H9 (cell line): ENCODE results near the gene AHCY. TPM values are rescaled to one million over a fixed set of nuclear protein-coding genes. Genes with fewer than 3 reads are reported as not detected.

Experiments used
- DNase-seq: peaks from one replicate; pipeline ENCODE4 v3.0.0-alpha.2; 2017
- H2AFZ ChIP-seq: one replicate; pipeline ENCODE4 v1.6.1; 2013; ENCODE audit warnings: mild to moderate bottlenecking, low read length, control low read depth, moderate library complexity
- H2AK5ac ChIP-seq: 2 replicates; pipeline ENCODE4 v1.6.1; 2013; ENCODE audit warnings: low read length, control low read depth, mixed read lengths; ENCODE audit not compliant: insufficient read length
- H2BK120ac ChIP-seq: one replicate; pipeline ENCODE4 v1.6.1; 2013; ENCODE audit warnings: low read depth, mild to moderate bottlenecking, low read length, control low read depth, inconsistent platforms; ENCODE audit not compliant: poor library complexity, severe bottlenecking
- H2BK12ac ChIP-seq: 2 replicates; pipeline ENCODE4 v1.6.1; 2013; ENCODE audit warnings: low read length, control low read depth, mixed read lengths, low read depth; ENCODE audit not compliant: insufficient read length
- H2BK15ac ChIP-seq: 2 replicates; pipeline ENCODE4 v1.6.1; 2013; ENCODE audit warnings: low read depth, low read length, control low read depth
- H2BK20ac ChIP-seq: one replicate; pipeline ENCODE4 v1.6.1; 2013; ENCODE audit warnings: low read depth, mild to moderate bottlenecking, low read length, control low read depth, inconsistent platforms; ENCODE audit not compliant: poor library complexity, severe bottlenecking
- H2BK5ac ChIP-seq: 2 replicates; pipeline ENCODE4 v1.6.1; 2013; ENCODE audit warnings: low read length, control low read depth, mixed read lengths; ENCODE audit not compliant: insufficient read length
- H3K14ac ChIP-seq: 2 replicates; pipeline ENCODE4 v1.6.1; 2013; ENCODE audit warnings: low read length, control low read depth; ENCODE audit not compliant: insufficient read depth
- H3K18ac ChIP-seq: 2 replicates; pipeline ENCODE4 v1.6.1; 2013; ENCODE audit warnings: low read depth, mild to moderate bottlenecking, mixed read lengths, low read length, control low read depth; ENCODE audit not compliant: insufficient read length
- H3K23ac ChIP-seq: 2 replicates; pipeline ENCODE4 v1.6.1; 2013; ENCODE audit warnings: low read length, control low read depth, mixed read lengths, low read depth; ENCODE audit not compliant: insufficient read length
- H3K23me2 ChIP-seq: 2 replicates; pipeline ENCODE4 v1.6.1; 2013; ENCODE audit warnings: low read depth, mild to moderate bottlenecking, mixed read lengths, low read length, control low read depth; ENCODE audit not compliant: insufficient read length, poor library complexity, severe bottlenecking
- H3K27ac ChIP-seq: 2 replicates; pipeline ENCODE4 v1.5.1; 2013; ENCODE audit warnings: low read length, control low read depth, mixed read lengths, low read depth; ENCODE audit not compliant: insufficient read length
- H3K27me3 ChIP-seq: 2 replicates; pipeline ENCODE4 v1.6.1; 2013; ENCODE audit warnings: low read length, control low read depth, inconsistent platforms; ENCODE audit not compliant: insufficient read depth
- H3K4ac ChIP-seq: 2 replicates; pipeline ENCODE4 v1.6.1; 2013; ENCODE audit warnings: low read depth, mild to moderate bottlenecking, control low read depth, inconsistent platforms, low read length, moderate library complexity
- H3K4me1 ChIP-seq: 2 replicates; pipeline ENCODE4 v1.6.1; 2013; ENCODE audit warnings: low read length, control low read depth, inconsistent platforms; ENCODE audit not compliant: insufficient read depth
- H3K4me2 ChIP-seq: 2 replicates; pipeline ENCODE4 v1.6.1; 2013; ENCODE audit warnings: low read length, control low read depth, mixed read lengths; ENCODE audit not compliant: insufficient read length, insufficient read depth
- H3K56ac ChIP-seq: 2 replicates; pipeline ENCODE4 v1.6.1; 2013; ENCODE audit warnings: low read depth, mild to moderate bottlenecking, mixed read lengths, low read length, control low read depth; ENCODE audit not compliant: insufficient read length
- H3K79me1 ChIP-seq: 2 replicates; pipeline ENCODE4 v1.6.1; 2013; ENCODE audit warnings: low read depth, mild to moderate bottlenecking, moderate library complexity, low read length, control low read depth, inconsistent platforms; ENCODE audit not compliant: insufficient read depth, poor library complexity, severe bottlenecking
- H3K79me2 ChIP-seq: 2 replicates; pipeline ENCODE4 v1.6.1; 2013; ENCODE audit warnings: low read length, control low read depth, inconsistent platforms; ENCODE audit not compliant: insufficient read depth
- H3K9ac ChIP-seq: 2 replicates; pipeline ENCODE4 v1.6.1; 2013; ENCODE audit warnings: low read length, control low read depth, mixed read lengths; ENCODE audit not compliant: insufficient read length; ENCODE audit errors: extremely low read depth
- H3K9me3 ChIP-seq: one replicate; pipeline ENCODE4 v1.6.1; 2013; ENCODE audit warnings: low read depth, low read length, inconsistent platforms; ENCODE audit not compliant: control insufficient read depth
- H3T11ph ChIP-seq: one replicate; pipeline ENCODE4 v1.6.1; 2013; ENCODE audit warnings: mild to moderate bottlenecking, low read length, control low read depth, inconsistent platforms
- H4K20me1 ChIP-seq: one replicate; pipeline ENCODE4 v1.6.1; 2013; ENCODE audit not compliant: control insufficient read depth, insufficient read length, insufficient read depth
- H4K5ac ChIP-seq: 2 replicates; pipeline ENCODE4 v1.6.1; 2013; ENCODE audit warnings: low read depth, mild to moderate bottlenecking, mixed read lengths, low read length, control low read depth; ENCODE audit not compliant: insufficient read length
- H4K8ac ChIP-seq: replicated peaks from 2 replicates; pipeline ENCODE4 v1.6.1; 2013; ENCODE audit warnings: low read length, control low read depth, mixed read lengths, low read depth; ENCODE audit not compliant: insufficient read length
- H4K91ac ChIP-seq: 2 replicates; pipeline ENCODE4 v1.6.1; 2013; ENCODE audit warnings: low read depth, mild to moderate bottlenecking, moderate library complexity, mixed read lengths, low read length, control low read depth; ENCODE audit not compliant: insufficient read length
- H3K27ac Mint-ChIP-seq, 3 experiments: 2 replicates in 2 of 3; 3 replicates in 1 of 3; pipeline ENCODE4 v1.8.0; 2020 to 2021; ENCODE audit warnings: mixed read lengths in 3 of 3, mild to moderate bottlenecking in 1 of 3, moderate library complexity in 1 of 3
- H3K27me3 Mint-ChIP-seq: 2 replicates; pipeline ENCODE4 v1.8.0; 2021; ENCODE audit warnings: low read depth, mild to moderate bottlenecking, moderate library complexity, mixed read lengths
- H3K36me3 Mint-ChIP-seq, 3 experiments: 2 replicates in 2 of 3; 3 replicates in 1 of 3; pipeline ENCODE4 v1.8.0; 2020 to 2021; ENCODE audit warnings: low read depth in 3 of 3, mixed read lengths in 3 of 3; ENCODE audit not compliant: insufficient read depth in 1 of 3
- H3K4me1 Mint-ChIP-seq, 2 experiments: 2 replicates each; pipeline ENCODE4 v1.8.0; 2020; ENCODE audit warnings: mixed read lengths in 2 of 2
- H3K4me3 Mint-ChIP-seq, 2 experiments: 2 replicates in 1 of 2; 3 replicates in 1 of 2; pipeline ENCODE4 v1.8.0; 2020 to 2021; ENCODE audit warnings: mild to moderate bottlenecking in 2 of 2, mixed read lengths in 2 of 2, moderate library complexity in 1 of 2
- H3K9me3 Mint-ChIP-seq, 2 experiments: 2 replicates in 1 of 2; 3 replicates in 1 of 2; pipeline ENCODE4 v1.8.0; 2020; ENCODE audit warnings: mild to moderate bottlenecking in 2 of 2, mixed read lengths in 2 of 2, moderate library complexity in 1 of 2
- total RNA-seq: library from RNA; stranded (reverse); gene quantifications from 2 replicates; pipeline ENCODE4 v1.2.1, GENCODE V29; 2021
- TF ChIP-seq, protein P1 (sequence below): fragments of 200-600 bp; sonication (generic); conservative IDR thresholded peaks from 3 replicates; pipeline ENCODE4 v1.8.0; 2021; ENCODE audit warnings: antibody characterized with exemption, mild to moderate bottlenecking

Gene AHCY
- total RNA-seq, 1 experiment from 2014 or later: 461 TPM

DNA sequence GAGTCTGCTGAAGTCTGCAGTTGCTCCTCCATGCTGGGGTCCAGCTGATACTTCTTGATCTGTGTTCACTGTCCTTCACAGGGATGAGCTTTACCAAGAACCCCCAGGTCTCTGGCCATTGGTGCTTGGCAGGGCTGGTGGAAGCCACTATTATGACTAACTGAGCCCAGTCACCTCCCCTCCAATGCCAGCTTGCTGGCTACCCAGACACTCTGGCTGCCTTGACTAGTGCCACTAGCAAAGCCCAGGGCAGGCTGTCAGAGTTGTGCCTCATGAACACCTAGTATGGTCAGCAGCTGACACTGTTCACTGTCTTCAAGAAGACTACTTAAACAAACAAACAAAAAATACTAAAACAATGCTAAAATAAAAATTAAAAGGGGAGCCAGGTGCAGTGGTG is 53.1 kb downstream of the AHCY start:
- Histone ChIP-seq H2BK120ac (no peak overlapping the region), H2BK5ac (no peak overlapping the region), H2AK5ac (no peak overlapping the region), H3K79me2 (no peaks in the 10 kb centered on the region), H3K23me2 (no peaks in the 10 kb centered on the region), H3K18ac (no peak overlapping the region), H4K20me1 (no peaks in the 10 kb centered on the region), H3K4me1 (no peaks in the 10 kb centered on the region), H2AFZ (no peak overlapping the region), H3K14ac (no peak overlapping the region), H4K5ac (no peak overlapping the region), H3K79me1 (no peaks in the 10 kb centered on the region), H3K9ac (no peak overlapping the region), H2BK20ac (no peak overlapping the region), H4K91ac (no peak overlapping the region), H3K27ac (no peak overlapping the region), H3K9me3 (no peaks in the 10 kb centered on the region), H3T11ph (no peak overlapping the region), H3K4ac (no peak overlapping the region), H3K27me3 (no peaks in the 10 kb centered on the region), H4K8ac (no peak overlapping the region), H2BK12ac (no peak overlapping the region), H3K4me2 (no peak overlapping the region), H3K23ac (no peak overlapping the region), H3K56ac (no peak overlapping the region), H2BK15ac (no peak overlapping the region)
- H3K27ac Mint-ChIP-seq: no peak overlapping the region
- H3K9me3 Mint-ChIP-seq: no peaks in the 10 kb centered on the region
- DNase-seq: no peak
- peaks cover 1% of the 10 kb centered on the region; the same call in 1 of the 2 replicates for H3K27me3 Mint-ChIP-seq
- peaks cover 10 to 14% of the 10 kb centered on the region in 2 experiments; a peak in 3 of 4 replicates for H3K4me1 Mint-ChIP-seq
- no peak overlapping the region for H3K4me3 Mint-ChIP-seq
- no peaks in the 10 kb centered on the region for H3K36me3 Mint-ChIP-seq
- TF ChIP-seq, protein P1, sequence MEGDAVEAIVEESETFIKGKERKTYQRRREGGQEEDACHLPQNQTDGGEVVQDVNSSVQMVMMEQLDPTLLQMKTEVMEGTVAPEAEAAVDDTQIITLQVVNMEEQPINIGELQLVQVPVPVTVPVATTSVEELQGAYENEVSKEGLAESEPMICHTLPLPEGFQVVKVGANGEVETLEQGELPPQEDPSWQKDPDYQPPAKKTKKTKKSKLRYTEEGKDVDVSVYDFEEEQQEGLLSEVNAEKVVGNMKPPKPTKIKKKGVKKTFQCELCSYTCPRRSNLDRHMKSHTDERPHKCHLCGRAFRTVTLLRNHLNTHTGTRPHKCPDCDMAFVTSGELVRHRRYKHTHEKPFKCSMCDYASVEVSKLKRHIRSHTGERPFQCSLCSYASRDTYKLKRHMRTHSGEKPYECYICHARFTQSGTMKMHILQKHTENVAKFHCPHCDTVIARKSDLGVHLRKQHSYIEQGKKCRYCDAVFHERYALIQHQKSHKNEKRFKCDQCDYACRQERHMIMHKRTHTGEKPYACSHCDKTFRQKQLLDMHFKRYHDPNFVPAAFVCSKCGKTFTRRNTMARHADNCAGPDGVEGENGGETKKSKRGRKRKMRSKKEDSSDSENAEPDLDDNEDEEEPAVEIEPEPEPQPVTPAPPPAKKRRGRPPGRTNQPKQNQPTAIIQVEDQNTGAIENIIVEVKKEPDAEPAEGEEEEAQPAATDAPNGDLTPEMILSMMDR: no peak
